GM23338 (cell line): ENCODE measurements around the gene IGSF21. TPM values are rescaled to one million over a fixed set of nuclear protein-coding genes. Genes with fewer than 3 reads are reported as not detected.

Source experiments
- ATAC-seq: fragments of 200-7000 bp; cut with Tn5 transposase; 3 replicates; pipeline ENCODE4 v1.9.1; 2020
- DNase-seq: peaks from one replicate; pipeline ENCODE4 v3.0.0-alpha.2; 2015; ENCODE audit warnings: low spot score
- H2AFZ ChIP-seq: fragments of 200-600 bp; sonication (generic); 2 replicates; pipeline ENCODE4 v1.8.0; 2016; ENCODE audit warnings: antibody characterized with exemption, mild to moderate bottlenecking, moderate library complexity
- H3F3A ChIP-seq: fragments of 200-600 bp; sonication (generic); replicated peaks from 2 replicates; pipeline ENCODE4 v1.8.0; 2017; ENCODE audit warnings: antibody characterized with exemption, mixed run types, low read depth
- H3K27ac ChIP-seq: fragments of 200-600 bp; sonication (generic); 2 replicates; pipeline ENCODE4 v1.6.1; 2016; ENCODE audit warnings: low read depth
- H3K27me3 ChIP-seq: fragments of 200-600 bp; sonication (generic); 2 replicates; pipeline ENCODE4 v1.8.0; 2016; ENCODE audit warnings: mild to moderate bottlenecking, mixed run types, moderate library complexity; ENCODE audit not compliant: insufficient read depth
- H3K36me3 ChIP-seq: fragments of 200-600 bp; sonication (generic); 2 replicates; pipeline ENCODE4 v1.8.0; 2016; ENCODE audit warnings: mild to moderate bottlenecking; ENCODE audit not compliant: insufficient read depth
- H3K4me1 ChIP-seq: fragments of 200-600 bp; sonication (generic); 2 replicates; pipeline ENCODE4 v1.8.0; 2016; ENCODE audit warnings: mild to moderate bottlenecking, moderate library complexity; ENCODE audit not compliant: insufficient read depth
- H3K4me2 ChIP-seq: fragments of 200-600 bp; sonication (generic); 2 replicates; pipeline ENCODE4 v1.7.1; 2017; ENCODE audit warnings: mixed run types
- H3K4me3 ChIP-seq: fragments of 200-600 bp; sonication (generic); 2 replicates; pipeline ENCODE4 v1.6.1; 2016; ENCODE audit warnings: mixed run types
- H3K79me2 ChIP-seq: fragments of 200-600 bp; sonication (generic); replicated peaks from 2 replicates; pipeline ENCODE4 v1.8.0; 2017; ENCODE audit warnings: mild to moderate bottlenecking; ENCODE audit not compliant: insufficient read depth
- H3K9me2 ChIP-seq: fragments of 200-600 bp; sonication (generic); 2 replicates; pipeline ENCODE4 v1.8.0; 2017; ENCODE audit not compliant: insufficient read depth
- H4K20me1 ChIP-seq: fragments of 200-600 bp; sonication (generic); replicated peaks from 2 replicates; pipeline ENCODE4 v1.8.0; 2017; ENCODE audit warnings: mild to moderate bottlenecking; ENCODE audit not compliant: insufficient read depth
- H3K27ac Mint-ChIP-seq: 2 replicates; pipeline ENCODE4 v1.8.0; 2020; ENCODE audit warnings: inconsistent platforms, mild to moderate bottlenecking, moderate library complexity, mixed read lengths
- H3K27me3 Mint-ChIP-seq: 3 replicates; pipeline ENCODE4 v1.8.0; 2022; ENCODE audit warnings: low read depth, mild to moderate bottlenecking, moderate library complexity, mixed read lengths, inconsistent platforms; ENCODE audit not compliant: insufficient read depth, poor library complexity
- H3K36me3 Mint-ChIP-seq: 3 replicates; pipeline ENCODE4 v1.8.0; 2021; ENCODE audit warnings: low read depth, mild to moderate bottlenecking, inconsistent platforms, moderate library complexity, mixed read lengths
- H3K4me1 Mint-ChIP-seq: 3 replicates; pipeline ENCODE4 v1.8.0; 2020; ENCODE audit warnings: mild to moderate bottlenecking, inconsistent platforms, mixed read lengths
- H3K4me3 Mint-ChIP-seq: 3 replicates; pipeline ENCODE4 v1.8.0; 2021; ENCODE audit warnings: moderate library complexity, mild to moderate bottlenecking, inconsistent platforms, mixed read lengths
- H3K9me3 Mint-ChIP-seq: 3 replicates; pipeline ENCODE4 v1.8.0; 2020; ENCODE audit warnings: moderate library complexity, mild to moderate bottlenecking, inconsistent platforms, mixed read lengths
- CREB1 ChIP-seq: fragments of 250-450 bp; sonication (Bioruptor Pico); IDR thresholded peaks from 2 replicates; pipeline ENCODE4 v1.5.0; 2020; ENCODE audit warnings: low read depth, mild to moderate bottlenecking, moderate library complexity
- CTCF ChIP-seq, 2 experiments: fragments of 200-600 bp in 1 of 2; sonication (generic) in 1 of 2; conservative IDR thresholded peaks; 2 replicates each; pipeline versions ENCODE4 v1.5.1 to v1.6.1; 2016 to 2017; ENCODE audit warnings: antibody characterized with exemption in 2 of 2, low read depth in 2 of 2, mild to moderate bottlenecking in 2 of 2, moderate library complexity in 1 of 2
- EZH2 ChIP-seq: fragments of 200-600 bp; sonication (generic); IDR thresholded peaks from one replicate; pipeline ENCODE4 v1.8.0; 2017; ENCODE audit warnings: antibody characterized with exemption, mild to moderate bottlenecking, low read depth; ENCODE audit not compliant: unreplicated experiment
- EZH2phosphoT487 ChIP-seq: fragments of 200-600 bp; sonication (generic); IDR thresholded peaks from one replicate; pipeline ENCODE4 v1.8.1; 2018; ENCODE audit warnings: antibody characterized with exemption; ENCODE audit not compliant: unreplicated experiment
- JUNB ChIP-seq: IDR thresholded peaks from one replicate; pipeline ENCODE4 v1.6.1; 2016; ENCODE audit warnings: antibody characterized with exemption; ENCODE audit not compliant: unreplicated experiment
- NANOG ChIP-seq: IDR thresholded peaks from 2 replicates; pipeline ENCODE4 v1.6.1; 2016; ENCODE audit warnings: antibody characterized with exemption, borderline replicate concordance
- POLR2AphosphoS5 ChIP-seq: IDR thresholded peaks from 2 replicates; pipeline ENCODE4 v1.6.1; 2016; ENCODE audit warnings: antibody characterized with exemption, low read depth
- REST ChIP-seq: IDR thresholded peaks from one replicate; pipeline ENCODE4 v1.6.1; 2018; ENCODE audit warnings: antibody characterized with exemption; ENCODE audit not compliant: unreplicated experiment
- ZNF114 ChIP-seq: fragments of 250-450 bp; sonication (Bioruptor Pico); IDR thresholded peaks from 2 replicates; pipeline ENCODE4 v1.5.0; 2020; ENCODE audit warnings: mild to moderate bottlenecking, moderate library complexity
- ZNF331 ChIP-seq: fragments of 250-450 bp; sonication (Bioruptor Pico); IDR thresholded peaks from 2 replicates; pipeline ENCODE4 v1.5.0; 2020; ENCODE audit warnings: low read depth, mild to moderate bottlenecking, moderate library complexity
- polyA plus RNA-seq: library from polyadenylated mRNA; unstranded; fragments of >200 nt; fragmentation: Nextera tagmentation; extraction: Ambion mirVana; gene quantifications from 2 replicates; pipeline ENCODE4 v1.2.1, GENCODE V29; 2016
- total RNA-seq: library from RNA; depleted of rRNA; stranded (reverse); fragments of >200 nt; shearing (Covaris generic); gene quantifications from 2 replicates; pipeline ENCODE4 v1.2.3, GENCODE V29; 2014
- TF ChIP-seq, protein P1 (sequence below): IDR thresholded peaks from 2 replicates; pipeline ENCODE4 v1.6.1; 2016; ENCODE audit warnings: antibody characterized with exemption

The IGSF21 gene
- total and polyA plus RNA-seq, 2 experiments from 2014 or later = 15.6 to 15.7 TPM

DNA sequence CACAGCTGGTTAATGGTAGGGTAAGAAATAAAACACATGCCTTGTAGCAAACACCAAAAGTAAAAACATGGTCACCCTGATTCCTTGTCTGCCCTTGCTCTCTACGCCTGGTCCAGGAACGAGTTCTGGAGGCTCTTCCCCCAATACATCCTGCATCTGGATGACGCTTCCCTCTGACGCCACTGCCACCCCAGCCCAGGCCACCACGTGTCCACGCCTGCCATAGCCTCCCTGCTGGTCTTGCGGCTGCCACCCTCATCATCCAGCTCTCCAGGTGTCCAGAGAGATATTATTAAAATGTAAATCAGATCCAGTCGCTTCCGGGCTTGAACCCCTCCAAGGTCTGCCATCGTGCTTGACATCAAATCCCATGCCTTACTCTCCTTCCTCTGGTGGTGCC, 39.3 kb downstream of the IGSF21 start:
- Mint-ChIP-seq H3K4me1 (peaks cover 21% of the 10 kb centered on the region), H3K9me3 (no peaks in the 10 kb centered on the region), H3K4me3 (no peak overlapping the region), H3K36me3 (no peaks in the 10 kb centered on the region), H3K27me3 (peaks cover 8% of the 10 kb centered on the region), H3K27ac (no peak overlapping the region)
- H2AFZ ChIP-seq = no peak overlapping the region
- no peak overlapping the region for H3K27ac ChIP-seq
- no peaks in the 10 kb centered on the region for H3K36me3 ChIP-seq
- no peaks in the 10 kb centered on the region for H3K79me2 ChIP-seq
- ATAC-seq = no peak
- H3K27me3 ChIP-seq = no peaks in the 10 kb centered on the region
- no peaks in the 10 kb centered on the region for H3F3A ChIP-seq
- H4K20me1 ChIP-seq = no peaks in the 10 kb centered on the region; the same call in 1 of the 2 replicates
- no peaks in the 10 kb centered on the region for H3K9me2 ChIP-seq
- H3K4me3 ChIP-seq = no peak overlapping the region
- DNase-seq = no peak
- H3K4me1 ChIP-seq = no peaks in the 10 kb centered on the region
- no peak for TF ChIP-seq ZNF114 (CRISPR knock-in tag)
- TF ChIP-seq EZH2 = no peak
- no peak overlapping the region for H3K4me2 ChIP-seq

GRCh38 chr1:18147672-18148071, 40.1 kb downstream of the IGSF21 start:
- Histone ChIP-seq H3K36me3 (no peaks in the 10 kb centered on the region), H3K9me2 (no peaks in the 10 kb centered on the region), H3K4me2 (no peak overlapping the region), H3K27ac (no peak overlapping the region), H4K20me1 (no peaks in the 10 kb centered on the region; the same call in 1 of the 2 replicates), H3K27me3 (no peaks in the 10 kb centered on the region), H3K79me2 (no peaks in the 10 kb centered on the region), H3K4me1 (no peaks in the 10 kb centered on the region), H3K4me3 (no peak overlapping the region), H3F3A (no peaks in the 10 kb centered on the region), H2AFZ (no peak overlapping the region)
- Mint-ChIP-seq H3K27ac (no peak overlapping the region), H3K4me1 (peaks cover 21% of the 10 kb centered on the region), H3K36me3 (no peaks in the 10 kb centered on the region), H3K9me3 (no peaks in the 10 kb centered on the region), H3K27me3 (peaks cover 5% of the 10 kb centered on the region), H3K4me3 (no peak overlapping the region; the same call in 2 of the 3 replicates)
- no peak for ATAC-seq
- no peak for TF ChIP-seq EZH2phosphoT487
- no peak for TF ChIP-seq NANOG
- no peak for TF ChIP-seq JUNB
- DNase-seq = no peak

- ATAC-seq = no peak
- Histone ChIP-seq H3F3A (no peaks in the 10 kb centered on the region), H3K4me1 (no peaks in the 10 kb centered on the region), H2AFZ (no peak overlapping the region), H3K9me2 (no peaks in the 10 kb centered on the region), H3K4me3 (no peak overlapping the region), H3K4me2 (no peak overlapping the region), H3K27ac (no peak overlapping the region), H4K20me1 (no peaks in the 10 kb centered on the region; the same call in 1 of the 2 replicates), H3K79me2 (no peaks in the 10 kb centered on the region), H3K27me3 (no peaks in the 10 kb centered on the region), H3K36me3 (no peaks in the 10 kb centered on the region)
- Mint-ChIP-seq H3K27me3 (peaks cover 7% of the 10 kb centered on the region), H3K4me1 (peaks cover 21% of the 10 kb centered on the region), H3K4me3 (no peak overlapping the region), H3K36me3 (no peaks in the 10 kb centered on the region), H3K27ac (no peak overlapping the region), H3K9me3 (no peaks in the 10 kb centered on the region)
- TF ChIP-seq EZH2phosphoT487 = no peak
- TF ChIP-seq CTCF (conservative IDR thresholded peaks at IDR 0.05; ENCODE audit: low read depth in 2 of 2) = no peak
- TF ChIP-seq REST = no peak
- TF ChIP-seq ZNF331 (CRISPR knock-in tag) = no peak
- no peak for TF ChIP-seq JUNB
- no peak for TF ChIP-seq CREB1 (CRISPR knock-in tag)
- TF ChIP-seq POLR2AphosphoS5 = no peak
- TF ChIP-seq, protein P1, sequence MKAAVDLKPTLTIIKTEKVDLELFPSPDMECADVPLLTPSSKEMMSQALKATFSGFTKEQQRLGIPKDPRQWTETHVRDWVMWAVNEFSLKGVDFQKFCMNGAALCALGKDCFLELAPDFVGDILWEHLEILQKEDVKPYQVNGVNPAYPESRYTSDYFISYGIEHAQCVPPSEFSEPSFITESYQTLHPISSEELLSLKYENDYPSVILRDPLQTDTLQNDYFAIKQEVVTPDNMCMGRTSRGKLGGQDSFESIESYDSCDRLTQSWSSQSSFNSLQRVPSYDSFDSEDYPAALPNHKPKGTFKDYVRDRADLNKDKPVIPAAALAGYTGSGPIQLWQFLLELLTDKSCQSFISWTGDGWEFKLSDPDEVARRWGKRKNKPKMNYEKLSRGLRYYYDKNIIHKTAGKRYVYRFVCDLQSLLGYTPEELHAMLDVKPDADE = no peak
- no peak for TF ChIP-seq ZNF114 (CRISPR knock-in tag)
- TF ChIP-seq NANOG = no peak
- DNase-seq = no peak
These were observed 40.9 kb downstream of the IGSF21 start for GRCh38 chr1:18148461-18148860.
